ENCODE data around the gene ZBTB48. TPM values are rescaled to one million over a fixed set of nuclear protein-coding genes. Genes with fewer than 3 reads are reported as not detected.

Gene ZBTB48
- total RNA-seq, 3 donors from 2014 or later (not counting 1 experiment from before 2014, with no cell fraction given): 45.6 to 56.4 (median 54.0) TPM

DNA sequence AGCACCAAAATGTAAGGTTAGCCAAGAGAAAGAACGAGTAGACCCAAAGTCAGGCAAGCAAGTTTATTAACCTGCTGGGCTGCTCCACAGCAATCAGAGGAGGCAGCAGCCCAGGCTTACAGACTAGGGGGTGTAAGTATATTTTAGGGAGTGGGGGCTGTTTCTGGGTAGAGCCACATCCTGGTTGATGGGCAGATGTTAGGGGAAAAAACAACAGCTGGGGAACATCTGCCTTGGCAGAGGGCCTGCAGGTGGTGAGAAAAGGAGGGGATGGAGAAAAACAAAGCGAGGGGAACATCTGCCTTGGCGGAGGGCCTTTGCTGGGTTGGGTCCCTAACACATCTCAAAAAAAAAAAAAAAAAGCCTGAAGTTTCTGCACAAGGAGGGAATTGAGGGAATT lies 9.7 kb upstream of the ZBTB48 start:
- H3K27me3 ChIP-seq (ENCODE audit: control insufficient read depth, insufficient read depth, low read length): no peaks in the 10 kb centered on the region
- H3K27ac Mint-ChIP-seq: no peak overlapping the region

DNA sequence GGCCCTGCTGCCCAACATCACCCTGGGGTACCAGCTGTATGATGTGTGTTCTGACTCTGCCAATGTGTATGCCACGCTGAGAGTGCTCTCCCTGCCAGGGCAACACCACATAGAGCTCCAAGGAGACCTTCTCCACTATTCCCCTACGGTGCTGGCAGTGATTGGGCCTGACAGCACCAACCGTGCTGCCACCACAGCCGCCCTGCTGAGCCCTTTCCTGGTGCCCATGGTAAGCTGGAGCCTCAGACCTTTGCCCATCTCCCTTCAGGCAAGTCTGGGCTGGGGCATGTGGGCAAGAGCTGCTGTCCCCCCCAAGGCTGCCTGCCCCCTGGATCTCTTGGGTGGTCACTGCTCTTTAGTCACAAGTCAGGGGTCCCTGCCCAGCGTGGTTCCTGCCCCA lies 8.8 kb upstream of the ZBTB48 start:
- intact Hi-C loops (cut with micrococcal nuclease): no loop called here
- no peaks in the 10 kb centered on the region for H3K9me3 ChIP-seq (ENCODE audit: control insufficient read depth, insufficient read depth, low read length)
- Mint-ChIP-seq H3K4me3 (no peak overlapping the region), H3K27ac (no peak overlapping the region), H3K9me3 (no peaks in the 10 kb centered on the region), H3K4me1 (no peaks in the 10 kb centered on the region), H3K36me3 (no peaks in the 10 kb centered on the region), H3K27me3 (ENCODE audit: low read depth in 2 of 2) (peaks cover 7 to 12% of the 10 kb centered on the region in 2 donors)
- H3K36me3 ChIP-seq (ENCODE audit: control insufficient read depth, insufficient read depth, low read length): no peaks in the 10 kb centered on the region
- H3K4me1 ChIP-seq (ENCODE audit: control insufficient read depth, insufficient read depth, low read length): no peaks in the 10 kb centered on the region
- no peaks in the 10 kb centered on the region for H3K27me3 ChIP-seq (ENCODE audit: control insufficient read depth, insufficient read depth, low read length)
- H3K4me3 ChIP-seq (ENCODE audit: low read length): no peak overlapping the region
- no peak overlapping the region for H3K27ac ChIP-seq (ENCODE audit: low read length)
- no peak for DNase-seq
- WGBS (ENCODE audit: insufficient coverage): 73% methylated on average over 5 of the region's 5 CpGs
- no peak for ATAC-seq
- TF ChIP-seq, protein P1, sequence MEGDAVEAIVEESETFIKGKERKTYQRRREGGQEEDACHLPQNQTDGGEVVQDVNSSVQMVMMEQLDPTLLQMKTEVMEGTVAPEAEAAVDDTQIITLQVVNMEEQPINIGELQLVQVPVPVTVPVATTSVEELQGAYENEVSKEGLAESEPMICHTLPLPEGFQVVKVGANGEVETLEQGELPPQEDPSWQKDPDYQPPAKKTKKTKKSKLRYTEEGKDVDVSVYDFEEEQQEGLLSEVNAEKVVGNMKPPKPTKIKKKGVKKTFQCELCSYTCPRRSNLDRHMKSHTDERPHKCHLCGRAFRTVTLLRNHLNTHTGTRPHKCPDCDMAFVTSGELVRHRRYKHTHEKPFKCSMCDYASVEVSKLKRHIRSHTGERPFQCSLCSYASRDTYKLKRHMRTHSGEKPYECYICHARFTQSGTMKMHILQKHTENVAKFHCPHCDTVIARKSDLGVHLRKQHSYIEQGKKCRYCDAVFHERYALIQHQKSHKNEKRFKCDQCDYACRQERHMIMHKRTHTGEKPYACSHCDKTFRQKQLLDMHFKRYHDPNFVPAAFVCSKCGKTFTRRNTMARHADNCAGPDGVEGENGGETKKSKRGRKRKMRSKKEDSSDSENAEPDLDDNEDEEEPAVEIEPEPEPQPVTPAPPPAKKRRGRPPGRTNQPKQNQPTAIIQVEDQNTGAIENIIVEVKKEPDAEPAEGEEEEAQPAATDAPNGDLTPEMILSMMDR (IDR thresholded peaks at IDR 0.05): no peak

More for the DNA sequence above, 9.7 kb upstream of the ZBTB48 start:
- intact Hi-C loops (cut with micrococcal nuclease): no loop called here
- ATAC-seq (no peak), DNase-seq (no peak)
- Histone ChIP-seq H3K4me3 (ENCODE audit: low read length) (no peak overlapping the region), H3K9me3 (ENCODE audit: control insufficient read depth, insufficient read depth, low read length) (no peaks in the 10 kb centered on the region), H3K27ac (ENCODE audit: low read length) (no peak overlapping the region), H3K4me1 (ENCODE audit: control insufficient read depth, insufficient read depth, low read length) (no peaks in the 10 kb centered on the region), H3K36me3 (ENCODE audit: control insufficient read depth, insufficient read depth, low read length) (no peaks in the 10 kb centered on the region)
- no peak overlapping the region for H3K4me3 Mint-ChIP-seq
- TF ChIP-seq, protein P1 (IDR thresholded peaks at IDR 0.05): no peak
- WGBS (ENCODE audit: insufficient coverage): 75% methylated on average over 1 of the region's 3 CpGs
- no peaks in the 10 kb centered on the region for H3K9me3 Mint-ChIP-seq
- H3K36me3 Mint-ChIP-seq: no peaks in the 10 kb centered on the region
- H3K4me1 Mint-ChIP-seq: no peaks in the 10 kb centered on the region
- H3K27me3 Mint-ChIP-seq (ENCODE audit: low read depth in 2 of 2): peaks cover 7 to 12% of the 10 kb centered on the region in 2 donors

GRCh38 chr1:6572653-6573383 lies 7.0 kb upstream of the ZBTB48 start:
- WGBS (ENCODE audit: insufficient coverage): 68% methylated on average over 12 of the region's 12 CpGs

More at GRCh38 chr1:6572653-6573383, 7.0 kb upstream of the ZBTB48 start:
- ATAC-seq (no peak), DNase-seq (no peak)
- no peaks in the 10 kb centered on the region for H3K36me3 ChIP-seq (ENCODE audit: control insufficient read depth, insufficient read depth, low read length)
- no peak overlapping the region for H3K4me3 ChIP-seq (ENCODE audit: low read length)
- H3K4me3 Mint-ChIP-seq: no peak overlapping the region
- intact Hi-C loops (cut with micrococcal nuclease): no loop called here
- H3K4me1 Mint-ChIP-seq: no peaks in the 10 kb centered on the region
- H3K36me3 Mint-ChIP-seq: no peaks in the 10 kb centered on the region
- H3K27me3 ChIP-seq (ENCODE audit: control insufficient read depth, insufficient read depth, low read length): no peaks in the 10 kb centered on the region
- no peak overlapping the region for H3K27ac Mint-ChIP-seq
- no peak overlapping the region for H3K27ac ChIP-seq (ENCODE audit: low read length)
- TF ChIP-seq, protein P1 (IDR thresholded peaks at IDR 0.05): no peak
- no peaks in the 10 kb centered on the region for H3K9me3 ChIP-seq (ENCODE audit: control insufficient read depth, insufficient read depth, low read length)
- no peaks in the 10 kb centered on the region for H3K9me3 Mint-ChIP-seq
- peaks cover 7 to 12% of the 10 kb centered on the region in 2 donors for H3K27me3 Mint-ChIP-seq (ENCODE audit: low read depth in 2 of 2)
- no peaks in the 10 kb centered on the region for H3K4me1 ChIP-seq (ENCODE audit: control insufficient read depth, insufficient read depth, low read length)
